ENCODE data around the gene HLA-DRB1. TPM values are rescaled to one million over a fixed set of nuclear protein-coding genes. Genes with fewer than 3 reads are reported as not detected.

The HLA-DRB1 gene
- total and polyA plus RNA-seq, 2 donors (not counting 3 experiments of a cell fraction or from before 2014, with no cell fraction given) = not detected

DNA sequence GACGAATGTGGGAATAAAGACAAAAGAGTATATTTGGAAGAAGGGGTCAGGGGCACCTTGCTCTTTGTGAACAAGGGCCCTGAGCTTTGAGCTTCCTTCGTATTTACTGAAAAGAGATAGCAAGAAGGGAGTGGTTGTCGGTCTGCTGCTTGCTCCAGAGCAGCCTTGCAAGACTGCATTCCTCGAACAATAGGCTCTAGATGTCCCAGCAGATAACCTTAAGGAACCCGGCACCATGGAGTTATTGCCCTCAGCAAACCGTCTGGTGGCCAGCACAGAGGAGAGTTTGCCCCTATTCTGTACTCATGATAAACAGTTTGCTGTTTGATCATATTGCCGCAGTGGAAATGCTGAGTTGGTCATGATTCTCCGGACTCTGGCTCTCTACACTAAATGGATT, 22.7 kb downstream of the HLA-DRB1 start:
- no peaks in the 10 kb centered on the region for H3K79me2 ChIP-seq (ENCODE audit: control insufficient read depth, insufficient read depth, low read length)
- H3K4me2 ChIP-seq (ENCODE audit: insufficient read depth, low read length) = no peak overlapping the region
- dilution Hi-C loops (cut with MboI; ENCODE audit: extremely low pct_ligation_motif_present, low sequenced_read_pairs) = no loop called here
- H3K36me3 ChIP-seq (ENCODE audit: control insufficient read depth in 2 of 2, extremely low read depth in 1 of 2, insufficient read depth in 2 of 2, low read length in 2 of 2) = no peaks in the 10 kb centered on the region
- no peaks in the 10 kb centered on the region for H3K9me1 ChIP-seq (replicated peaks; ENCODE audit: control insufficient read depth, extremely low read depth, insufficient read depth, low read length)
- DNase-seq (ENCODE audit: low read depth, low spot score) (no peak), FAIRE-seq (no peak)
- TF ChIP-seq POLR2A (IDR thresholded peaks at IDR 0.05; ENCODE audit: low read depth, low read length) (no peak), FOS (IDR thresholded peaks at IDR 0.05; ENCODE audit: borderline replicate concordance, insufficient read depth, low read length) (no peak), POLR2AphosphoS5 (IDR thresholded peaks at IDR 0.05; ENCODE audit: insufficient read depth, low read depth, low read length) (no peak), GATA2 (IDR thresholded peaks at IDR 0.05; ENCODE audit: insufficient read depth, insufficient read length, low read depth, low read length) (no peak), EZH2 (IDR thresholded peaks at IDR 0.05; ENCODE audit: borderline replicate concordance, low read depth, low read length, severe bottlenecking) (no peak)
- TF ChIP-seq, protein P1, sequence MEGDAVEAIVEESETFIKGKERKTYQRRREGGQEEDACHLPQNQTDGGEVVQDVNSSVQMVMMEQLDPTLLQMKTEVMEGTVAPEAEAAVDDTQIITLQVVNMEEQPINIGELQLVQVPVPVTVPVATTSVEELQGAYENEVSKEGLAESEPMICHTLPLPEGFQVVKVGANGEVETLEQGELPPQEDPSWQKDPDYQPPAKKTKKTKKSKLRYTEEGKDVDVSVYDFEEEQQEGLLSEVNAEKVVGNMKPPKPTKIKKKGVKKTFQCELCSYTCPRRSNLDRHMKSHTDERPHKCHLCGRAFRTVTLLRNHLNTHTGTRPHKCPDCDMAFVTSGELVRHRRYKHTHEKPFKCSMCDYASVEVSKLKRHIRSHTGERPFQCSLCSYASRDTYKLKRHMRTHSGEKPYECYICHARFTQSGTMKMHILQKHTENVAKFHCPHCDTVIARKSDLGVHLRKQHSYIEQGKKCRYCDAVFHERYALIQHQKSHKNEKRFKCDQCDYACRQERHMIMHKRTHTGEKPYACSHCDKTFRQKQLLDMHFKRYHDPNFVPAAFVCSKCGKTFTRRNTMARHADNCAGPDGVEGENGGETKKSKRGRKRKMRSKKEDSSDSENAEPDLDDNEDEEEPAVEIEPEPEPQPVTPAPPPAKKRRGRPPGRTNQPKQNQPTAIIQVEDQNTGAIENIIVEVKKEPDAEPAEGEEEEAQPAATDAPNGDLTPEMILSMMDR (IDR thresholded peaks at IDR 0.05; ENCODE audit: extremely low read depth in 1 of 2, insufficient read depth in 1 of 2, low read depth in 1 of 2, low read length in 2 of 2) = no peak
- H3K27me3 ChIP-seq (ENCODE audit: control insufficient read depth in 2 of 2, insufficient read depth in 2 of 2, low read length in 2 of 2) = no peaks in the 10 kb centered on the region
- no peaks in the 10 kb centered on the region for H3K9me3 ChIP-seq (replicated peaks; ENCODE audit: control insufficient read depth, insufficient read depth, low read length)
- POLR2A ChIA-PET = no interaction called here
- no peaks in the 10 kb centered on the region for H3K4me1 ChIP-seq (ENCODE audit: control insufficient read depth, extremely low read depth, insufficient read depth, low read length)
- intact Hi-C loops (cut with micrococcal nuclease) = no loop called here
- BruUV-seq (replicated peaks) = no TSS peak
- H3K27ac ChIP-seq (ENCODE audit: insufficient read depth, low read depth, low read length) = no peak overlapping the region
- CTCF ChIA-PET = no interaction called here
- H3K4me3 ChIP-seq (replicated peaks in 1 of 3; ENCODE audit: insufficient read depth in 1 of 3, low read depth in 1 of 3, low read length in 3 of 3) = no peak overlapping the region
- no peaks in the 10 kb centered on the region for H4K20me1 ChIP-seq (replicated peaks; ENCODE audit: control insufficient read depth, extremely low read depth, insufficient read depth, low read length)
- no peak overlapping the region for H2AFZ ChIP-seq (ENCODE audit: low read depth, low read length)
- H3K9ac ChIP-seq (replicated peaks; ENCODE audit: extremely low read depth, insufficient read depth, low read length) = no peak overlapping the region

DNA sequence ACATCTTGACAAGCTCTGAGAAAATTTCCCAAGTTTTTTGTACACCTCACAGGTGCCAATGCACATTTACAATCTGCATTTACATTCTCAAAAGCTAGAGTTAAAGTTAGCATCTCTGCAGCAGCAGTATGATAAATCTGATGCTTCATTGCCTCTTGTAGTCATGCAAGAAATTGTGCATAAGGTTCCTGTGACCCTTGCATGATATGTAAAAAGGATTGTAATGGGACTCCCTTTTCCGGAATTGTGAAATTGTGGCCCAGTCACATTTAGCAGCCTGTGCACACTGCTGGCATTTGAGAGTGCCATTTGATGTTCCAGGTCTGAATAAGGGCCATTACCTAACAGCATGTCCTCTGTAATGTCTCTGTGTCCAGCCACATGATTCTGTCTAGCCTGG, 24.1 kb downstream of the HLA-DRB1 start:
- intact Hi-C loops (cut with micrococcal nuclease) (no loop called here), dilution Hi-C loops (cut with MboI; ENCODE audit: extremely low pct_ligation_motif_present, low sequenced_read_pairs) (no loop called here)
- H3K27ac ChIP-seq (ENCODE audit: insufficient read depth, low read depth, low read length) = no peak overlapping the region
- H2AFZ ChIP-seq (ENCODE audit: low read depth, low read length) = no peak overlapping the region
- no TSS peak for BruUV-seq (replicated peaks)
- H3K9me1 ChIP-seq (replicated peaks; ENCODE audit: control insufficient read depth, extremely low read depth, insufficient read depth, low read length) = no peaks in the 10 kb centered on the region
- POLR2A ChIA-PET = no interaction called here
- no peak overlapping the region for H3K9ac ChIP-seq (replicated peaks; ENCODE audit: extremely low read depth, insufficient read depth, low read length)
- no peaks in the 10 kb centered on the region for H4K20me1 ChIP-seq (replicated peaks; ENCODE audit: control insufficient read depth, extremely low read depth, insufficient read depth, low read length)
- DNase-seq (ENCODE audit: low read depth, low spot score) (no peak), FAIRE-seq (no peak)
- no peak overlapping the region for H3K4me3 ChIP-seq (replicated peaks in 1 of 3; ENCODE audit: insufficient read depth in 1 of 3, low read depth in 1 of 3, low read length in 3 of 3)
- H3K79me2 ChIP-seq (ENCODE audit: control insufficient read depth, insufficient read depth, low read length) = no peaks in the 10 kb centered on the region
- H3K9me3 ChIP-seq (replicated peaks; ENCODE audit: control insufficient read depth, insufficient read depth, low read length) = no peaks in the 10 kb centered on the region
- TF ChIP-seq, protein P1 (IDR thresholded peaks at IDR 0.05; ENCODE audit: extremely low read depth in 1 of 2, insufficient read depth in 1 of 2, low read depth in 1 of 2, low read length in 2 of 2) = no peak
- TF ChIP-seq, protein P2, sequence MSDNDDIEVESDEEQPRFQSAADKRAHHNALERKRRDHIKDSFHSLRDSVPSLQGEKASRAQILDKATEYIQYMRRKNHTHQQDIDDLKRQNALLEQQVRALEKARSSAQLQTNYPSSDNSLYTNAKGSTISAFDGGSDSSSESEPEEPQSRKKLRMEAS (IDR thresholded peaks at IDR 0.05; ENCODE audit: insufficient read depth, insufficient read length) = no peak
- no peak for TF ChIP-seq MYC (IDR thresholded peaks at IDR 0.05; ENCODE audit: low read depth, low read length)
- no peak for TF ChIP-seq FOS (IDR thresholded peaks at IDR 0.05; ENCODE audit: borderline replicate concordance, insufficient read depth, low read length)
- TF ChIP-seq JUN (IDR thresholded peaks at IDR 0.05; ENCODE audit: borderline replicate concordance, insufficient read depth, insufficient read length, low read depth) = no peak
- TF ChIP-seq POLR2AphosphoS5 (IDR thresholded peaks at IDR 0.05; ENCODE audit: insufficient read depth, low read depth, low read length) = no peak
- no peak for TF ChIP-seq GATA2 (IDR thresholded peaks at IDR 0.05; ENCODE audit: insufficient read depth, insufficient read length, low read depth, low read length)
- H3K4me1 ChIP-seq (ENCODE audit: control insufficient read depth, extremely low read depth, insufficient read depth, low read length) = no peaks in the 10 kb centered on the region
- CTCF ChIA-PET = no interaction called here
- H3K36me3 ChIP-seq (ENCODE audit: control insufficient read depth in 2 of 2, extremely low read depth in 1 of 2, insufficient read depth in 2 of 2, low read length in 2 of 2) = no peaks in the 10 kb centered on the region
- no peak overlapping the region for H3K4me2 ChIP-seq (ENCODE audit: insufficient read depth, low read length)
- H3K27me3 ChIP-seq (ENCODE audit: control insufficient read depth in 2 of 2, insufficient read depth in 2 of 2, low read length in 2 of 2) = no peaks in the 10 kb centered on the region
